ENCODE results near the gene MIA3.

- TF ChIP-seq CTCF (conservative IDR thresholded peaks at IDR 0.05; ENCODE audit: low read length) = no peak
- TF ChIP-seq EZH2phosphoT487 (IDR thresholded peaks at IDR 0.05; ENCODE audit: borderline replicate concordance) = no peak
These were observed 11.1 kb upstream of the MIA3 start for GRCh38 chr1:222606757-222607156.
